GM18951 (cell line): ENCODE results near the gene PLB1.
"Not testable (repeated sequence)": the region's sequence is repeated elsewhere in the genome, so short reads cannot be mapped to it uniquely, and the experiment has no call there.

Source experiments
- POLR2A ChIP-seq: IDR thresholded peaks from 4 replicates; pipeline ENCODE4 v1.6.1; 2011; ENCODE audit warnings: mild to moderate bottlenecking; ENCODE audit not compliant: insufficient read length, insufficient read depth; ENCODE audit errors: extremely low read depth
- in situ Hi-C: fragments of 300-500 bp; cut with MboI; formaldehyde crosslinking; loops from one replicate; pipeline ENCODE4 v1.12.0; 2022; ENCODE audit warnings: low sequenced_read_pairs, mixed read lengths, inconsistent platforms; ENCODE audit not compliant: unreplicated experiment

The PLB1 gene

DNA sequence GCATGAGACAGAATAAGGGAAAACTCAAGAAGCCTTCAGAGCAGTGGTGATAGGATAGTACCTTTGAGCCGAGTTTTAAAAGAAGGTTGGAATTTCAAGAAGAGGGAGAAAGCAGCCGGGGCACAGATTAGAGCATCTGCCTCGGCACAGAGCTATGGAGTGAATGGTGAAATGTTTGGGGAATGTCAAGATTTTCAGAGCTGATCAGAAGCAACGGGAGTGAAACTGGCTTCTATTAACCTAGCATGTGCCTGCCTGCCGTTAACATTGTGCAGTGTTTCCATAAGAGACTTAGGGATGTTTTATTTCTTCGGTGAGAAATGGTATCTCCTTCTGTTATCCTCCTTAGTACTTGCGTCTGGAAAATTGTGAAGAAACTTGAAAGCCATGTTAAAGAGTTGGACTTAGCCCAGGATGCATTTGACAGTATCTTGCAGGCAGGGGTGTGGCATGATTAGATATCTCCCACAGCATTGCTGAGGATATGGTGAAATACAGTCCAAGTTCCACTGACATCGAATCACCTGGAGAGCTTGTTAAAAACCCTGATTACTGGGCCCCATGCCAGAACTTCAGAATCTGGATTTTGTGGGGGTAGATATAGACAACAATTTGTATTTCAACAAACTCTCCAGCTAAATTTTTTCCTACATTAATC is 158.9 kb downstream of the PLB1 start:
- TF ChIP-seq POLR2A: no peak
- in situ Hi-C loops: no loop called here

GRCh38 chr2:28656937-28657615 is 161.2 kb downstream of the PLB1 start:
- no peak for TF ChIP-seq POLR2A

GRCh38 chr2:28658369-28658768 is 162.5 kb downstream of the PLB1 start:
- TF ChIP-seq POLR2A: no peak
- in situ Hi-C loops: no loop called here

More at GRCh38 chr2:28656937-28657615, 161.2 kb downstream of the PLB1 start:
- in situ Hi-C loops: no loop called here

DNA sequence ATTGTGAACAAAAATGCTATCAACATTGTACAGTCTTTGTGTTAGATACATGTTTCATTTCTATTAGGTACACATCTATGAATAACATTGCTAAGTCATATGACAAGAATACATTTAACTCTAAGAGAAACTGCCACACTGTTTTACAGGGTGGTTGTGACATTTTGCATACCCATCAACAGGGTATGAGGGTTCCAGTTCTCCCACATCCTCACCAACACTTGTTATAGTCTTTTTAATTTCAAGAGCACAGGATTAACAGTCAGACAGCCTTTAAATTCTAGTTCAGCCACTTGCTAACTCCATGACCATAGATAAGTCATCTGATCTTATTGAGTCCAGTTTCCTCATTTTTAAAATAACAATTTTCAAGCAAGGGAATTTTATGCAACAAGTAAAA is 163.3 kb downstream of the PLB1 start:
- in situ Hi-C loops: no loop called here
- TF ChIP-seq POLR2A: no peak

DNA sequence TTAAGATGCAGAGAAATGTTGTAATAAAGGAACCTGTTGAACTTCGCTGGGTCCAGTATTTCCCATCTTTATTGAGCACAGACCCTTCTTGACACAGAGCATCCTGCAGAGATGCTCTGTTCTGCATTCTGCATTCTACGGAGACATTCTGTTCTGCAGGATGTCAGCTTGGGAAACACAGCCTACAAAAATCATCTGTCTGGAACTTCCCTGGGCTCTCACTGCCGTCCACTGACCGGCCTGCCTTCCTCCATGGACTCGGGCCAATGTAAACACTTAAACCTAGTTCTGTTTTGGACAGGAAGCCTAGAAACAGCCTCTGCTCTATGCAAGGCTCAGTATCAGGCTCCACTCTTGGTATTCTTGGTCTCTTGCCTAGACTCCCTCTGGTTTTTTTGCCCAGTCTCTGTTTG is 165.7 kb downstream of the PLB1 start:
- in situ Hi-C loops: no loop called here
- no peak for TF ChIP-seq POLR2A

DNA sequence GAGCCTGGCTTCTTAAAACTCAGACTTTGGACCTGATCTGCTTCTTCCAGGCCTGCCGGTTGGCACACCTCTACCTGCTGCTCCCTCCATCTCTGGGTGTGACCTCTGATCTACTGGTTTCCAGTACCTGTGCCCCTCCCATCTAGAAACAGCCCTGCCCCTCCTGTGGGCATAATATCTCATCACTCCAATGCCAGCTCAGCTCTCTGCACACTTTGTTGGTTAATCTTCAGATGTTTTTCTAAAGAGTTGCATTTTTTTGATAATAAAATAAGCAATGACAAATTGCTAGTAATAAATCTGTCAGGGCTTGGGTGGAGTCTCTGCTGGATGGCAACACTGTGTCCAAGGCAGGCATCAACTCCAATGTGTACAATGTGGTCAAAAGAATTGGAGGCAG is 166.2 kb downstream of the PLB1 start:
- in situ Hi-C loops: no loop called here

DNA sequence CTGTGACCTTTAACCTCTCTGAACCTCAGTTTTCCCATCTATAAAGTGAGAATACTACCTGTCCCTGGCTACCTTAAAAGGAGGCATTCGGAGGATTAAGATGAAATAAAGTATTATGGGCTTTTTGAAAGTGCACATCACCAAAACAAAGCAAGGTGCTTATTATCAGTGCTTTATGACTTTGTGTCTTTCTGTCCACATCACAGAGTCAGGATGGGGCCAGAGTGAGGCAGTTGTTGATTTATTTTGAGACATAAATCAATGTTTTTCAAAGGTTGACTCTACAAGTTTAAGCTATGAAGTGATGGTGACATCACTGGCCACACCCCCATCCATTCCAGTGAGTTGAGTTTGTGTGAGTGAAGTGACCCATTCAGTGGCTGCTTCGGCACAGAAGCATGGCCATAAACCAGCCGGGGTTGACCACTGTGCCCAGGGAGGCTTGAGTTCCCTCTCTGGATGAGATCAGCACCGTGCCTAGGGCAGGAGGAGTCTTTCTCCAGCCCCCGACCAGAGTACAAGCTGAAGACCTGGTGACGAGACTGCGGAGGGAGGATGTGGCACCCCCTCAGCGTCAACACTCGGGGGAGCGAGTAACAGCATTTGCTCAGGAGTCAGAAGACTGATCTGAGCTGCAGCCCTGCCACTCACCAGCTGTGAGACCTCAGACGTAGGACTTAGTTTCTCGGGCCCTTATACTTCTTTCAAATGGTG is 166.8 kb downstream of the PLB1 start:
- no peak for TF ChIP-seq POLR2A
- in situ Hi-C loops: no loop called here

More for the DNA sequence above, 166.2 kb downstream of the PLB1 start:
- TF ChIP-seq POLR2A: no peak

DNA sequence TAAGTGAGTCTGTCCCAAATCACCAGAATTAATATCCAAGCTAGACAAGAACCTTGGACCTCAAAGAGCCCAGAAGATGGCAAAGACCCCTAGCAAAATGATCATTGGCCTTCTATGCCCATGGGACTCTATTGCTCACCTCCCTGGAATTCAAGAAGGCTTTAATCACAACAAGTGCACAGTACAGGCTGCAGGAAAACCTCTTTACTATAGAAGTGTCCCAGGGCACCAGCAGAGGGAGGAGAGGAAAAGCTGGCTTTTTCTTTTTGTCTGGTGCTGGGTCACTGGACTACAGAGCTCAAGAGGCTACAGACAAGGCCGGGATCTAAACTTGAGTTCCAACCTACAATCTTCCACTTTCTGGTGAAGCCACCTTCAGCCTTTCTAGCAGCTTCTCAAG is 167.5 kb downstream of the PLB1 start:
- in situ Hi-C loops: no loop called here
- TF ChIP-seq POLR2A: no peak

- TF ChIP-seq POLR2A: no peak
- in situ Hi-C loops: no loop called here
Observed at GRCh38 chr2:28664120-28664842, 168.4 kb downstream of the PLB1 start.

DNA sequence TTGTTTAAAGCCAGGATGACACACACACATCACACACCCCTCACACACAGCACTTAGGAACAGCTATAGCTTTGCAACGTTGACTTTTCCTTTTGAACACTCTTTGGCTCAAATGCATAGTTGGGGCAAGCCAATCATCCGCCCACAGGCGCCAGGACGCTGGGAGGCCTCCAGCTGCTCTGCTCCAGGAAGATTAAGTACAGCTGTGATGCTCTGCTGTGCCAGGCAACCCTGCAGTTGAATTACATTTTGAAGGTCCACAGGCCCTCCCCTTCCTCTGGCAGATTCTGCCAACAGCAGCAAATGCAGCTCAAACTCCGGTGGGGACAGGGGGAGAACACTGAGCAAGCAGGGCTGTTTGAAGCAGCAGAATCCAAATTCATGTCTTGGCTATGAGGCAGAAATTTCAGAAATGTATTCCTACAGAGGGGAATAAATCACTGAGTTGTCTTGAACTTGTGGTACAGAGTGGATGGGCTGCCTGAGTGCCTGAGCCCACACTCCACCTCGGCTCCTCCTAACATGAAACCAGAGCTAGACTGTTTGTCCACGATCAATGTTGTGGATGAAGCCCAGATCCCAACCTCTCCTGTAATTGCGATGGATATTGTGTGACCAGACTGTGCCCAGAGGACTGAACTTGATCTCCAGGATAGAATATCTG is 169.3 kb downstream of the PLB1 start:
- in situ Hi-C loops: no loop called here

GRCh38 chr2:28665811-28666377 is 170.0 kb downstream of the PLB1 start:
- in situ Hi-C loops: not testable (repeated sequence)

More for the DNA sequence above, 169.3 kb downstream of the PLB1 start:
- no peak for TF ChIP-seq POLR2A

- in situ Hi-C loops: no loop called here
- no peak for TF ChIP-seq POLR2A
Observed at GRCh38 chr2:28666496-28667184, 170.8 kb downstream of the PLB1 start.

- no peak for TF ChIP-seq POLR2A
- in situ Hi-C loops: no loop called here
Observed at GRCh38 chr2:28667261-28667660, 171.4 kb downstream of the PLB1 start.
